ENCODE data around the gene VTI1A. TPM values are rescaled to one million over a fixed set of nuclear protein-coding genes. Genes with fewer than 3 reads are reported as not detected.

Gene VTI1A
- polyA plus RNA-seq, 1 of the 3 experiments (the other 2 are of a cell fraction): 8.3 TPM

- no peak overlapping the region for H2AFZ ChIP-seq (ENCODE audit: low read depth)
- no peaks in the 10 kb centered on the region for H3K79me2 ChIP-seq (ENCODE audit: insufficient read depth)
- TF ChIP-seq TEAD4 (IDR thresholded peaks at IDR 0.05; ENCODE audit: borderline replicate concordance, insufficient read depth): 0 out of 2 replicates have a peak, but pooled peaks have one; percentile 11
- TF ChIP-seq REST (IDR thresholded peaks at IDR 0.05; ENCODE audit: low read depth, low read length): no peak
- TF ChIP-seq JUND (IDR thresholded peaks at IDR 0.05): 0 out of 2 replicates have a peak, but pooled peaks have one; percentile 37
- peak; percentile 46; the same call in 1 of the 2 replicates for TF ChIP-seq TCF12 (IDR thresholded peaks at IDR 0.05)
- no peak overlapping the region for H3K4me3 ChIP-seq (ENCODE audit: low read depth in 2 of 2, low read length in 1 of 2)
- POLR2A ChIA-PET: no interaction called here
- H3K27ac ChIP-seq (ENCODE audit: low read depth in 2 of 2, low read length in 1 of 2): no peak overlapping the region
- no peak for DNase-seq
- no peak overlapping the region for H3K4me2 ChIP-seq
- no peaks in the 10 kb centered on the region for H4K20me1 ChIP-seq (ENCODE audit: insufficient read depth)
- 91% methylated on average over 2 of the region's 2 CpGs for WGBS (ENCODE audit: low lambda C conversion rate)
- H3K4me1 ChIP-seq (ENCODE audit: control insufficient read depth in 1 of 2, insufficient read depth in 2 of 2, low read depth in 1 of 2, low read length in 1 of 2): no peaks in the 10 kb centered on the region; a peak in 2 of 4 replicates
- no peaks in the 10 kb centered on the region for H3K27me3 ChIP-seq (ENCODE audit: insufficient read depth)
- H3K9ac ChIP-seq: no peak overlapping the region
- H3K36me3 ChIP-seq (replicated peaks in 1 of 2; ENCODE audit: control insufficient read depth in 1 of 2, insufficient read depth in 2 of 2, low read length in 1 of 2): no peaks in the 10 kb centered on the region
- no peaks in the 10 kb centered on the region for H3K9me2 ChIP-seq
- CTCF ChIA-PET: no interaction called here
- H3F3A ChIP-seq (replicated peaks; ENCODE audit: insufficient read depth): no peaks in the 10 kb centered on the region
- no peaks in the 10 kb centered on the region for H3K9me3 ChIP-seq
Observed at GRCh38 chr10:112713411-112713810, 266.4 kb downstream of the VTI1A start.

GRCh38 chr10:112715581-112715980 lies 268.6 kb downstream of the VTI1A start:
- no peak for TF ChIP-seq MEF2A (IDR thresholded peaks at IDR 0.05; ENCODE audit: borderline replicate concordance, low read depth)
- no peak for TF ChIP-seq TCF12 (IDR thresholded peaks at IDR 0.05)
- no peak for TF ChIP-seq FOXJ3 (CRISPR knock-in tag; IDR thresholded peaks at IDR 0.05)
- TF ChIP-seq MAX (IDR thresholded peaks at IDR 0.05; ENCODE audit: low read depth): no peak
- TF ChIP-seq REST (IDR thresholded peaks at IDR 0.05; ENCODE audit: low read depth, low read length): no peak
- no peak for TF ChIP-seq JUND (IDR thresholded peaks at IDR 0.05)
- no peak for TF ChIP-seq MXI1 (IDR thresholded peaks at IDR 0.05; ENCODE audit: low read depth, low read length)
- TF ChIP-seq CTCF (IDR thresholded peaks at IDR 0.05): no peak
- no peak for TF ChIP-seq FOSL2 (IDR thresholded peaks at IDR 0.05; ENCODE audit: borderline replicate concordance, low read depth)
- no peak for TF ChIP-seq CHD2 (IDR thresholded peaks at IDR 0.05; ENCODE audit: low read length, partially characterized antibody)
- TF ChIP-seq EZH2phosphoT487 (IDR thresholded peaks at IDR 0.05; ENCODE audit: borderline replicate concordance, low read depth): no peak
- whole genome bisulfite sequencing (ENCODE audit: low lambda C conversion rate): 100% methylated on average over 4 of the region's 5 CpGs
- no peaks in the 10 kb centered on the region for H3K27me3 ChIP-seq (ENCODE audit: insufficient read depth)
- H3K4me2 ChIP-seq: no peak overlapping the region
- H3K36me3 ChIP-seq (replicated peaks in 1 of 2; ENCODE audit: control insufficient read depth in 1 of 2, insufficient read depth in 2 of 2, low read length in 1 of 2): peaks cover 0 to 4% of the 10 kb centered on the region in 2 experiments
- POLR2A ChIA-PET: no interaction called here
- H3K9me3 ChIP-seq: no peaks in the 10 kb centered on the region
- CTCF ChIA-PET: no interaction called here
- H3K79me2 ChIP-seq (ENCODE audit: insufficient read depth): no peaks in the 10 kb centered on the region
- no peak for DNase-seq
- no peak overlapping the region for H3K27ac ChIP-seq (ENCODE audit: low read depth in 2 of 2, low read length in 1 of 2)
- H4K20me1 ChIP-seq (ENCODE audit: insufficient read depth): no peaks in the 10 kb centered on the region
- no peak overlapping the region for H2AFZ ChIP-seq (ENCODE audit: low read depth)
- H3K9ac ChIP-seq: no peak overlapping the region
- no peaks in the 10 kb centered on the region for H3K9me2 ChIP-seq
- H3K4me3 ChIP-seq (ENCODE audit: low read depth in 2 of 2, low read length in 1 of 2): no peak overlapping the region
- no peaks in the 10 kb centered on the region; a peak in 2 of 4 replicates for H3K4me1 ChIP-seq (ENCODE audit: control insufficient read depth in 1 of 2, insufficient read depth in 2 of 2, low read depth in 1 of 2, low read length in 1 of 2)
- no peaks in the 10 kb centered on the region for H3F3A ChIP-seq (replicated peaks; ENCODE audit: insufficient read depth)
